Endothelial cell of umbilical vein (primary cell): ENCODE results near the gene APRT. TPM values are rescaled to one million over a fixed set of nuclear protein-coding genes. Genes with fewer than 3 reads are reported as not detected.

Experiments
- BruUV-seq: library from RNA; stranded (reverse); fragments of 400-500 nt; replicated peaks from 2 replicates; lab custom pipeline; 2021; lab: Mats Ljungman, UMichigan
- CTCF ChIA-PET: fragments of 300-600, 350-600 bp; sonication (Branson Sonifier 250); formaldehyde crosslinking; loops from one replicate; lab custom pipeline; 2021; ENCODE audit warnings: antibody characterized with exemption, inconsistent platforms; lab: Charles Lee
- POLR2A ChIA-PET: fragments of 300-600, 350-600 bp; sonication (Branson Sonifier 250); formaldehyde crosslinking; loops from one replicate; lab custom pipeline; 2021; ENCODE audit warnings: antibody characterized with exemption, inconsistent platforms; lab: Charles Lee
- DNase-seq: peaks from one replicate; pipeline ENCODE4 v3.0.0-alpha.2; 2011; ENCODE audit warnings: low read depth, low spot score
- FAIRE-seq: peaks from 2 replicates; lab custom pipeline; 2011; peaks lifted over from hg19 to GRCh38; lab: Jason Lieb, UNC
- H2AFZ ChIP-seq: 2 replicates; pipeline ENCODE4 v1.6.0; 2012; ENCODE audit warnings: low read depth, low read length, control low read depth, inconsistent platforms
- H3K27ac ChIP-seq: 2 replicates; pipeline ENCODE4 v1.5.1; 2011; ENCODE audit warnings: low read depth, mild to moderate bottlenecking, control low read depth, low read length, moderate library complexity; ENCODE audit not compliant: insufficient read depth
- H3K27me3 ChIP-seq, 2 experiments: 2 replicates each; pipeline versions ENCODE4 v1.6.0 to v1.6.1; 2011; ENCODE audit warnings: low read length in 2 of 2, mixed read lengths in 1 of 2; ENCODE audit not compliant: control insufficient read depth in 2 of 2, insufficient read depth in 2 of 2
- H3K36me3 ChIP-seq, 2 experiments: 2 replicates in 1 of 2; 3 replicates in 1 of 2; pipeline ENCODE4 v1.5.1; 2011; ENCODE audit warnings: low read length in 2 of 2, mild to moderate bottlenecking in 1 of 2, moderate library complexity in 1 of 2; ENCODE audit not compliant: control insufficient read depth in 2 of 2, insufficient read depth in 2 of 2; ENCODE audit errors: extremely low read depth in 1 of 2
- H3K4me1 ChIP-seq: 3 replicates; pipeline ENCODE4 v1.5.1; 2011; ENCODE audit warnings: mild to moderate bottlenecking, low read length; ENCODE audit not compliant: control insufficient read depth, insufficient read depth; ENCODE audit errors: extremely low read depth
- H3K4me2 ChIP-seq: 2 replicates; pipeline ENCODE4 v1.6.1; 2011; ENCODE audit warnings: low read length, control low read depth, mixed read lengths; ENCODE audit not compliant: insufficient read depth
- H3K4me3 ChIP-seq, 3 experiments: fragments of 200-600 bp in 1 of 3; sonication (generic), shearing (Covaris generic) in 1 of 3; replicated peaks in 1 of 3; 2 replicates each; pipeline ENCODE4 v1.5.1; 2011 to 2016; ENCODE audit warnings: control low read depth in 3 of 3, low read length in 3 of 3, mild to moderate bottlenecking in 2 of 3, inconsistent platforms in 1 of 3, low read depth in 1 of 3, moderate library complexity in 1 of 3; ENCODE audit not compliant: insufficient read depth in 1 of 3
- H3K79me2 ChIP-seq: 2 replicates; pipeline ENCODE4 v1.6.0; 2012; ENCODE audit warnings: low read length, inconsistent platforms; ENCODE audit not compliant: control insufficient read depth, insufficient read depth
- H3K9ac ChIP-seq: replicated peaks from 2 replicates; pipeline ENCODE3; 2011; ENCODE audit warnings: low read length, control low read depth; ENCODE audit not compliant: insufficient read depth; ENCODE audit errors: extremely low read depth
- H3K9me1 ChIP-seq: replicated peaks from 3 replicates; pipeline ENCODE4 v1.6.0; 2011; ENCODE audit warnings: mild to moderate bottlenecking, low read length; ENCODE audit not compliant: control insufficient read depth, insufficient read depth; ENCODE audit errors: extremely low read depth
- H3K9me3 ChIP-seq: replicated peaks from 2 replicates; pipeline ENCODE4 v1.5.1; 2012; ENCODE audit warnings: low read length, inconsistent platforms; ENCODE audit not compliant: control insufficient read depth, insufficient read depth
- H4K20me1 ChIP-seq: replicated peaks from 2 replicates; pipeline ENCODE3; 2011; ENCODE audit warnings: mild to moderate bottlenecking, low read length; ENCODE audit not compliant: control insufficient read depth, insufficient read depth; ENCODE audit errors: extremely low read depth
- CTCF ChIP-seq, 2 donors: IDR thresholded peaks; 1 replicate in 1 of 2; 2 replicates in 1 of 2; pipeline ENCODE4 v1.5.1; 2011; ENCODE audit warnings: low read length in 2 of 2, mild to moderate bottlenecking in 2 of 2, moderate library complexity in 2 of 2, control low read depth in 1 of 2, inconsistent platforms in 1 of 2, low read depth in 1 of 2; ENCODE audit not compliant: insufficient read depth in 1 of 2; ENCODE audit errors: extremely low read depth in 1 of 2
- EZH2 ChIP-seq: IDR thresholded peaks from 2 replicates; pipeline ENCODE4 v1.6.1; 2012; ENCODE audit warnings: borderline replicate concordance, low read depth, mild to moderate bottlenecking, moderate library complexity, low read length, inconsistent platforms; ENCODE audit not compliant: severe bottlenecking
- FOS ChIP-seq: IDR thresholded peaks from 2 replicates; pipeline ENCODE4 v1.6.1; 2011; ENCODE audit warnings: mild to moderate bottlenecking, low read length, moderate library complexity, borderline replicate concordance; ENCODE audit not compliant: insufficient read depth
- GATA2 ChIP-seq: IDR thresholded peaks from 2 replicates; pipeline ENCODE4 v1.7.0; 2011; ENCODE audit warnings: low read depth, mild to moderate bottlenecking, moderate library complexity, mixed read lengths, low read length; ENCODE audit not compliant: insufficient read length, insufficient read depth
- JUN ChIP-seq: IDR thresholded peaks from 2 replicates; pipeline ENCODE4 v1.6.1; 2011; ENCODE audit warnings: borderline replicate concordance, low read depth; ENCODE audit not compliant: insufficient read length, insufficient read depth
- MAX ChIP-seq: IDR thresholded peaks from 2 replicates; pipeline ENCODE4 v1.6.1; 2011; ENCODE audit not compliant: insufficient read depth, insufficient read length
- MYC ChIP-seq: IDR thresholded peaks from one replicate; pipeline ENCODE4 v1.6.1; 2011; ENCODE audit warnings: mild to moderate bottlenecking, low read depth, low read length
- POLR2A ChIP-seq: IDR thresholded peaks from 2 replicates; pipeline ENCODE4 v1.6.1; 2012; ENCODE audit warnings: low read depth, mild to moderate bottlenecking, control low read depth, low read length
- POLR2AphosphoS5 ChIP-seq: IDR thresholded peaks from 2 replicates; pipeline ENCODE4 v1.6.1; 2012; ENCODE audit warnings: low read depth, mild to moderate bottlenecking, control low read depth, low read length, moderate library complexity; ENCODE audit not compliant: insufficient read depth
- dilution Hi-C: fragments of 300-500 bp; cut with MboI; formaldehyde crosslinking; loops from one replicate; pipeline ENCODE4 v1.15.0; 2019; ENCODE audit warnings: low sequenced_read_pairs; ENCODE audit not compliant: extremely low pct_ligation_motif_present
- intact Hi-C: fragments of 100-400 bp; cut with micrococcal nuclease; formaldehyde crosslinking; loops from one replicate; pipeline ENCODE4 v1.10.0; 2022
- polyA plus RNA-seq, 4 experiments: library from polyadenylated mRNA; depleted of rRNA in 3 of 4; stranded (reverse) in 3 of 4; unstranded in 1 of 4; fragments of >200 nt; gene quantifications; 2 replicates each; pipeline versions ENCODE4 v1.2.1 to v1.2.3, GENCODE V29; 2011 to 2012; ENCODE audit warnings: missing spikeins in 1 of 4
- total RNA-seq: library from RNA; stranded (reverse); gene quantifications from 2 replicates; pipeline ENCODE4 v1.2.3, GENCODE V29; 2021

APRT gene
- total and polyA plus RNA-seq, 2 donors (not counting 3 experiments of a cell fraction or from before 2014, with no cell fraction given), result 143 to 152 TPM

- no peak for FAIRE-seq
- intact Hi-C loops (no loop called here), dilution Hi-C loops (no loop called here)
- Histone ChIP-seq H3K4me2 (no peak overlapping the region), H3K79me2 (no peaks in the 10 kb centered on the region), H3K9me3 (no peaks in the 10 kb centered on the region), H3K27me3 (no peaks in the 10 kb centered on the region), H3K9ac (no peak overlapping the region), H3K4me3 (no peak overlapping the region), H3K9me1 (no peaks in the 10 kb centered on the region), H3K4me1 (no peaks in the 10 kb centered on the region), H3K36me3 (peaks cover 0 to 3% of the 10 kb centered on the region in 2 experiments), H4K20me1 (no peaks in the 10 kb centered on the region), H3K27ac (no peak overlapping the region), H2AFZ (no peak overlapping the region)
- no TSS peak for BruUV-seq
- DNase-seq, result no peak
- ChIA-PET POLR2A (no interaction called here), CTCF (interaction anchor here (1.5 kb wide), 1 partner anchor 20 kb away, joined by 4 read pairs; no protein-coding TSS in a partner anchor)
- TF ChIP-seq POLR2A (no peak), EZH2 (no peak), MAX (no peak), GATA2 (no peak), POLR2AphosphoS5 (no peak), MYC (no peak), JUN (no peak), CTCF (IDR thresholded peaks at IDR 0.05; ENCODE audit: extremely low read depth in 1 of 2, insufficient read depth in 1 of 2, low read depth in 1 of 2, low read length in 2 of 2) (no peak), FOS (no peak)
Measured at GRCh38 chr16:88826070-88826840, 14.5 kb upstream of the APRT start.
